HFF-Myc (cell line): ENCODE data around the gene ZNF831.

Experiments used
- DNase-seq: peaks from one replicate; pipeline ENCODE4 v3.0.0-alpha.2; 2011; ENCODE audit warnings: low read depth; ENCODE audit errors: extremely low read depth
- H3K4me3 ChIP-seq: replicated peaks from 2 replicates; pipeline ENCODE4 v1.5.1; 2011; ENCODE audit warnings: low read depth, mild to moderate bottlenecking, control low read depth, low read length
- CTCF ChIP-seq: IDR thresholded peaks from 2 replicates; pipeline ENCODE4 v1.5.1; 2012; ENCODE audit warnings: mild to moderate bottlenecking, low read depth, low read length, control low read depth; ENCODE audit errors: missing control alignments

Gene ZNF831

GRCh38 chr20:59151391-59151790, 12.2 kb upstream of the ZNF831 start:
- no peak overlapping the region for H3K4me3 ChIP-seq
- TF ChIP-seq CTCF, result no peak
- no peak for DNase-seq

GRCh38 chr20:59151820-59152219, 11.8 kb upstream of the ZNF831 start:
- no peak for DNase-seq
- H3K4me3 ChIP-seq, result no peak overlapping the region

GRCh38 chr20:59152559-59153354, 10.9 kb upstream of the ZNF831 start:
- no peak for TF ChIP-seq CTCF
- H3K4me3 ChIP-seq, result no peak overlapping the region
- DNase-seq, result no peak

More at GRCh38 chr20:59151820-59152219, 11.8 kb upstream of the ZNF831 start:
- no peak for TF ChIP-seq CTCF

- no peak for DNase-seq
- no peak for TF ChIP-seq CTCF
- H3K4me3 ChIP-seq, result no peak overlapping the region
Measured at GRCh38 chr20:59153355-59153681, 10.3 kb upstream of the ZNF831 start.

GRCh38 chr20:59153832-59154231, 9.8 kb upstream of the ZNF831 start:
- H3K4me3 ChIP-seq, result no peak overlapping the region
- DNase-seq, result no peak
- no peak for TF ChIP-seq CTCF

GRCh38 chr20:59154317-59155013, 9.2 kb upstream of the ZNF831 start:
- DNase-seq, result no peak
- H3K4me3 ChIP-seq, result no peak overlapping the region
- TF ChIP-seq CTCF, result no peak
